MG63 (cell line): Measurements from ENCODE around the gene POLR1E. TPM values are rescaled to one million over a fixed set of nuclear protein-coding genes. Genes with fewer than 3 reads are reported as not detected.
"Not testable (repeated sequence)": the region's sequence is repeated elsewhere in the genome, so short reads cannot be mapped to it uniquely, and the experiment has no call there.

Experiments used
- DNase-seq: peaks from one replicate; pipeline ENCODE4 v3.0.0-alpha.2; 2020
- H3K27me3 ChIP-seq: fragments of 250-450 bp; sonication (Bioruptor Pico); 2 replicates; pipeline ENCODE4 v1.5.1; 2020; ENCODE audit warnings: mild to moderate bottlenecking, moderate library complexity
- H3K36me3 ChIP-seq: fragments of 250-450 bp; sonication (Bioruptor Pico); 2 replicates; pipeline ENCODE4 v1.5.1; 2020; ENCODE audit warnings: mild to moderate bottlenecking, moderate library complexity
- H3K4me3 ChIP-seq: fragments of 250-450 bp; sonication (Bioruptor Pico); 2 replicates; pipeline ENCODE4 v1.5.1; 2020; ENCODE audit warnings: mild to moderate bottlenecking, moderate library complexity
- H3K9me3 ChIP-seq: fragments of 250-450 bp; sonication (Bioruptor Pico); 2 replicates; pipeline ENCODE4 v1.5.1; 2020; ENCODE audit warnings: mild to moderate bottlenecking, moderate library complexity
- total RNA-seq: library from RNA; depleted of rRNA; stranded (reverse); fragments of >200 nt; shearing (Covaris generic); gene quantifications from 2 replicates; pipeline ENCODE4 v1.2.3, GENCODE V29; 2014; ENCODE audit warnings: low replicate concordance

Gene POLR1E
- total RNA-seq, 1 experiment from 2014 or later: 82.3 TPM

GRCh38 chr9:37454238-37454637 lies 31.5 kb upstream of the POLR1E start:
- Histone ChIP-seq H3K4me3 (no peak overlapping the region), H3K36me3 (peaks cover 2% of the 10 kb centered on the region), H3K9me3 (no peaks in the 10 kb centered on the region), H3K27me3 (no peaks in the 10 kb centered on the region)
- DNase-seq: no peak

GRCh38 chr9:37455884-37456647 lies 29.7 kb upstream of the POLR1E start:
- DNase-seq: no peak
- no peak overlapping the region for H3K4me3 ChIP-seq
- peaks cover 2% of the 10 kb centered on the region for H3K36me3 ChIP-seq
- H3K9me3 ChIP-seq: no peaks in the 10 kb centered on the region
- no peaks in the 10 kb centered on the region for H3K27me3 ChIP-seq

- peaks cover 2% of the 10 kb centered on the region for H3K36me3 ChIP-seq
- no peak overlapping the region for H3K4me3 ChIP-seq
- H3K27me3 ChIP-seq: no peaks in the 10 kb centered on the region
- no peaks in the 10 kb centered on the region for H3K9me3 ChIP-seq
- no peak for DNase-seq
Measured at GRCh38 chr9:37456817-37457216, 28.9 kb upstream of the POLR1E start.

GRCh38 chr9:37464006-37464405 lies 21.7 kb upstream of the POLR1E start:
- Histone ChIP-seq H3K4me3 (peak overlapping the region; percentile 86), H3K9me3 (no peaks in the 10 kb centered on the region), H3K27me3 (no peaks in the 10 kb centered on the region), H3K36me3 (no peaks in the 10 kb centered on the region)
- no peak for DNase-seq

- no peaks in the 10 kb centered on the region for H3K9me3 ChIP-seq
- H3K4me3 ChIP-seq: peak overlapping the region; percentile 86
- no peaks in the 10 kb centered on the region for H3K36me3 ChIP-seq
- DNase-seq: peak; percentile 70
- no peaks in the 10 kb centered on the region for H3K27me3 ChIP-seq
Measured at GRCh38 chr9:37464426-37465248, 21.1 kb upstream of the POLR1E start.

- no peaks in the 10 kb centered on the region for H3K36me3 ChIP-seq
Measured at GRCh38 chr9:37465249-37466036, 20.3 kb upstream of the POLR1E start, which contains the start of gene ZBTB5. ZBTB5 (minus strand) TSS chr9:37465450; CDS start chr9:37442551, 22,899 bp downstream.

GRCh38 chr9:37466037-37466709 lies 19.6 kb upstream of the POLR1E start:
- Histone ChIP-seq H3K9me3 (no peaks in the 10 kb centered on the region), H3K36me3 (no peaks in the 10 kb centered on the region), H3K4me3 (peak overlapping the region; percentile 86), H3K27me3 (no peaks in the 10 kb centered on the region)
- peak; percentile 82 for DNase-seq

More at GRCh38 chr9:37465249-37466036, 20.3 kb upstream of the POLR1E start, which contains the start of gene ZBTB5:
- no peaks in the 10 kb centered on the region for H3K9me3 ChIP-seq
- H3K27me3 ChIP-seq: no peaks in the 10 kb centered on the region
- peak within 1 kb of the TSS; percentile 86 for H3K4me3 ChIP-seq
- peak; percentile 96 for DNase-seq

- not testable (repeated sequence) for H3K27me3 ChIP-seq, DNase-seq, H3K36me3 ChIP-seq, H3K4me3 ChIP-seq, H3K9me3 ChIP-seq
Measured at GRCh38 chr9:37467530-37467929, 18.2 kb upstream of the POLR1E start.

- no peaks in the 10 kb centered on the region for H3K27me3 ChIP-seq
- no peak overlapping the region for H3K4me3 ChIP-seq
- H3K36me3 ChIP-seq: no peaks in the 10 kb centered on the region
- H3K9me3 ChIP-seq: no peaks in the 10 kb centered on the region; the same call in 1 of the 2 replicates
- no peak for DNase-seq
Measured at GRCh38 chr9:37468620-37469019, 17.1 kb upstream of the POLR1E start.

- DNase-seq: peak; percentile 31
- Histone ChIP-seq H3K4me3 (peak overlapping the region; percentile 26), H3K36me3 (no peaks in the 10 kb centered on the region), H3K27me3 (no peaks in the 10 kb centered on the region), H3K9me3 (peaks cover 5% of the 10 kb centered on the region)
Measured at GRCh38 chr9:37471942-37472684, 13.6 kb upstream of the POLR1E start.

GRCh38 chr9:37473982-37474381 lies 11.8 kb upstream of the POLR1E start:
- DNase-seq, H3K9me3 ChIP-seq, H3K27me3 ChIP-seq, H3K36me3 ChIP-seq, H3K4me3 ChIP-seq: not testable (repeated sequence)

GRCh38 chr9:37474438-37474837 lies 11.3 kb upstream of the POLR1E start:
- Histone ChIP-seq H3K4me3 (no peak overlapping the region), H3K36me3 (no peaks in the 10 kb centered on the region), H3K27me3 (no peaks in the 10 kb centered on the region), H3K9me3 (peaks cover 5% of the 10 kb centered on the region)
- DNase-seq: no peak

GRCh38 chr9:37476930-37477329 lies 8.8 kb upstream of the POLR1E start:
- Histone ChIP-seq H3K27me3 (no peaks in the 10 kb centered on the region), H3K9me3 (peaks cover 5% of the 10 kb centered on the region), H3K4me3 (no peak overlapping the region), H3K36me3 (no peaks in the 10 kb centered on the region)
- no peak for DNase-seq

GRCh38 chr9:37477443-37477842 lies 8.3 kb upstream of the POLR1E start:
- H3K27me3 ChIP-seq, H3K4me3 ChIP-seq, DNase-seq, H3K36me3 ChIP-seq, H3K9me3 ChIP-seq: not testable (repeated sequence)

- not testable (repeated sequence) for H3K36me3 ChIP-seq, H3K9me3 ChIP-seq, DNase-seq, H3K4me3 ChIP-seq, H3K27me3 ChIP-seq
Measured at GRCh38 chr9:37477987-37478619, 7.6 kb upstream of the POLR1E start.
